ENCODE data around the gene SMYD3.

The SMYD3 gene

GRCh38 chr1:245963649-245964048 lies 543.4 kb downstream of the SMYD3 start:
- Histone ChIP-seq H3K4me3 (ENCODE audit: low read depth, low read length) (no peak overlapping the region), H3K4me1 (no peaks in the 10 kb centered on the region), H3K9me3 (no peaks in the 10 kb centered on the region; the same call in 1 of the 2 replicates), H3K27me3 (no peaks in the 10 kb centered on the region), H3K36me3 (peaks cover 21% of the 10 kb centered on the region)
- TF ChIP-seq CTCF (IDR thresholded peaks at IDR 0.05; ENCODE audit: low read depth, low read length), result no peak
- DNase-seq, result no peak

- Histone ChIP-seq H3K4me1 (0 out of 2 replicates have a peak, but pooled peaks cover 2% of the 10 kb centered on the region), H3K27me3 (no peaks in the 10 kb centered on the region), H3K36me3 (peaks cover 22% of the 10 kb centered on the region), H3K4me3 (ENCODE audit: low read depth, low read length) (no peak overlapping the region), H3K9me3 (no peaks in the 10 kb centered on the region; the same call in 1 of the 2 replicates)
- no peak for DNase-seq
- TF ChIP-seq CTCF (IDR thresholded peaks at IDR 0.05; ENCODE audit: low read depth, low read length), result no peak
Observed at GRCh38 chr1:245962453-245962852, 544.6 kb downstream of the SMYD3 start.

GRCh38 chr1:245961137-245961540 lies 545.9 kb downstream of the SMYD3 start:
- TF ChIP-seq CTCF (IDR thresholded peaks at IDR 0.05; ENCODE audit: low read depth, low read length), result no peak
- no peak for DNase-seq
- H3K4me3 ChIP-seq (ENCODE audit: low read depth, low read length), result no peak overlapping the region
- peaks cover 22% of the 10 kb centered on the region for H3K36me3 ChIP-seq
- no peaks in the 10 kb centered on the region for H3K27me3 ChIP-seq
- peaks cover 7% of the 10 kb centered on the region for H3K4me1 ChIP-seq
- no peaks in the 10 kb centered on the region; the same call in 1 of the 2 replicates for H3K9me3 ChIP-seq

- Histone ChIP-seq H3K9me3 (no peaks in the 10 kb centered on the region; the same call in 1 of the 2 replicates), H3K4me1 (peaks cover 7% of the 10 kb centered on the region), H3K4me3 (ENCODE audit: low read depth, low read length) (no peak overlapping the region), H3K27me3 (no peaks in the 10 kb centered on the region), H3K36me3 (peaks cover 19% of the 10 kb centered on the region)
- TF ChIP-seq CTCF (IDR thresholded peaks at IDR 0.05; ENCODE audit: low read depth, low read length), result no peak
- no peak for DNase-seq
Observed at GRCh38 chr1:245960171-245960570, 546.9 kb downstream of the SMYD3 start.

GRCh38 chr1:245958016-245958415 lies 549.1 kb downstream of the SMYD3 start:
- Histone ChIP-seq H3K27me3 (no peaks in the 10 kb centered on the region), H3K36me3 (peaks cover 19% of the 10 kb centered on the region), H3K4me3 (ENCODE audit: low read depth, low read length) (no peak overlapping the region), H3K4me1 (peaks cover 17% of the 10 kb centered on the region), H3K9me3 (no peaks in the 10 kb centered on the region; the same call in 1 of the 2 replicates)
- TF ChIP-seq CTCF (IDR thresholded peaks at IDR 0.05; ENCODE audit: low read depth, low read length), result no peak
- DNase-seq, result no peak

- peaks cover 19% of the 10 kb centered on the region for H3K36me3 ChIP-seq
- no peaks in the 10 kb centered on the region; the same call in 1 of the 2 replicates for H3K9me3 ChIP-seq
- no peak for DNase-seq
- no peak for TF ChIP-seq CTCF (IDR thresholded peaks at IDR 0.05; ENCODE audit: low read depth, low read length)
- H3K27me3 ChIP-seq, result no peaks in the 10 kb centered on the region
- H3K4me1 ChIP-seq, result peaks cover 17% of the 10 kb centered on the region
- H3K4me3 ChIP-seq (ENCODE audit: low read depth, low read length), result no peak overlapping the region
Observed at GRCh38 chr1:245957427-245957826, 549.7 kb downstream of the SMYD3 start.
